Naive thymus-derived CD4-positive, alpha-beta T cell (primary cell): ENCODE results near the gene FMNL2. TPM values are rescaled to one million over a fixed set of nuclear protein-coding genes. Genes with fewer than 3 reads are reported as not detected.

Experiments
- ATAC-seq: fragments of 150-1000 bp; cut with Tn5 transposase; 2 replicates; pipeline ENCODE4 v1.10.0; 2021; ENCODE audit warnings: mild to moderate bottlenecking, moderate library complexity
- CTCF ChIA-PET: fragments of 350-600 bp; sonication (Branson Sonifier 250); formaldehyde crosslinking; loops from one replicate; lab custom pipeline; 2021; ENCODE audit warnings: antibody characterized with exemption; lab: Charles Lee
- POLR2A ChIA-PET: fragments of 350-600 bp; sonication (Branson Sonifier 250); formaldehyde crosslinking; loops from one replicate; lab custom pipeline; 2021; ENCODE audit warnings: antibody characterized with exemption, inconsistent platforms; lab: Charles Lee
- DNase-seq, 9 donors: peaks; one replicate each; pipeline versions ENCODE4 v3.0.0 to v3.0.0-alpha.2; 2020 to 2022; ENCODE audit warnings: mixed read lengths in 1 of 9
- H3K27ac ChIP-seq: one replicate; pipeline ENCODE4 v1.7.0; 2013; ENCODE audit warnings: mild to moderate bottlenecking, low read depth, low read length, moderate library complexity
- H3K27me3 ChIP-seq, 2 donors: one replicate each; pipeline ENCODE4 v1.7.0; 2013; ENCODE audit warnings: low read length in 2 of 2, mild to moderate bottlenecking in 2 of 2, moderate library complexity in 2 of 2; ENCODE audit not compliant: control insufficient read depth in 2 of 2, insufficient read depth in 2 of 2
- H3K36me3 ChIP-seq, 3 experiments: 1 replicate in 2 of 3; 2 replicates in 1 of 3; pipeline ENCODE4 v1.7.0; 2013; ENCODE audit warnings: low read length in 3 of 3, mild to moderate bottlenecking in 3 of 3, moderate library complexity in 1 of 3; ENCODE audit not compliant: insufficient read depth in 3 of 3, control insufficient read depth in 2 of 3
- H3K4me1 ChIP-seq, 2 donors: one replicate each; pipeline ENCODE4 v1.7.0; 2013; ENCODE audit warnings: low read length in 2 of 2, mild to moderate bottlenecking in 2 of 2, moderate library complexity in 1 of 2; ENCODE audit not compliant: control insufficient read depth in 2 of 2, insufficient read depth in 2 of 2
- H3K4me3 ChIP-seq: 2 replicates; pipeline ENCODE4 v1.7.0; 2013; ENCODE audit warnings: mild to moderate bottlenecking, low read length
- H3K9me3 ChIP-seq, 3 experiments: 1 replicate in 2 of 3; 2 replicates in 1 of 3; pipeline ENCODE4 v1.7.0; 2013; ENCODE audit warnings: low read length in 3 of 3; ENCODE audit not compliant: control insufficient read depth in 2 of 3
- H3K27ac Mint-ChIP-seq, 9 donors: one replicate each; pipeline ENCODE4 v1.8.0; 2020 to 2022; ENCODE audit warnings: mixed read lengths in 9 of 9, mild to moderate bottlenecking in 8 of 9, moderate library complexity in 5 of 9, inconsistent platforms in 2 of 9
- H3K27me3 Mint-ChIP-seq, 5 donors: one replicate each; pipeline ENCODE4 v1.8.0; 2021 to 2022; ENCODE audit warnings: mixed read lengths in 5 of 5, mild to moderate bottlenecking in 1 of 5
- H3K36me3 Mint-ChIP-seq, 5 donors: one replicate each; pipeline ENCODE4 v1.8.0; 2020 to 2022; ENCODE audit warnings: mixed read lengths in 5 of 5, mild to moderate bottlenecking in 3 of 5, inconsistent platforms in 1 of 5
- H3K4me1 Mint-ChIP-seq, 7 donors: one replicate each; pipeline ENCODE4 v1.8.0; 2020 to 2022; ENCODE audit warnings: mixed read lengths in 7 of 7, mild to moderate bottlenecking in 3 of 7, inconsistent platforms in 1 of 7
- H3K4me3 Mint-ChIP-seq, 10 donors: one replicate each; pipeline ENCODE4 v1.8.0; 2020 to 2022; ENCODE audit warnings: mild to moderate bottlenecking in 10 of 10, mixed read lengths in 10 of 10, moderate library complexity in 6 of 10, inconsistent platforms in 2 of 10
- H3K9me3 Mint-ChIP-seq, 11 donors: one replicate each; pipeline ENCODE4 v1.8.0; 2020 to 2022; ENCODE audit warnings: mixed read lengths in 11 of 11, mild to moderate bottlenecking in 4 of 11, inconsistent platforms in 1 of 11, moderate library complexity in 1 of 11
- intact Hi-C, 2 donors: fragments of 100-400 bp; cut with micrococcal nuclease; formaldehyde crosslinking; loops; one replicate each; pipeline ENCODE4 v1.15.1; 2023
- polyA plus RNA-seq, 2 donors: library from polyadenylated mRNA; unstranded; fragments of 300-500 nt; fragmentation: Illumina TruSeq; gene quantifications; one replicate each; pipeline ENCODE4 v1.2.3, GENCODE V29; 2021
- total RNA-seq, 6 experiments: library from RNA in 5 of 6; stranded (reverse) in 5 of 6; gene quantifications; 1 replicate in 5 of 6; 2 replicates in 1 of 6; pipeline ENCODE4 v1.2.3 and lab custom pipeline; 2021 to 2026

FMNL2 gene
- total and polyA plus RNA-seq, 7 experiments from 2014 or later, result 0.16 to 2.7 (median 1.2) TPM

- Histone ChIP-seq H3K27ac (no peak overlapping the region), H3K36me3 (no peaks in the 10 kb centered on the region), H3K27me3 (no peaks in the 10 kb centered on the region), H3K9me3 (no peaks in the 10 kb centered on the region), H3K4me3 (no peak overlapping the region), H3K4me1 (no peaks in the 10 kb centered on the region)
- POLR2A ChIA-PET, result no interaction called here
- CTCF ChIA-PET, result no interaction called here
- ATAC-seq (no peak), DNase-seq (no peak)
- peaks cover 16 to 49% (median 32%) of the 10 kb centered on the region in 5 donors for H3K27me3 Mint-ChIP-seq
- peaks cover 0 to 3% (median 0%) of the 10 kb centered on the region in 7 donors for H3K4me1 Mint-ChIP-seq
- H3K4me3 Mint-ChIP-seq, result no peak overlapping the region
- H3K27ac Mint-ChIP-seq, result no peak overlapping the region
- no peaks in the 10 kb centered on the region for H3K36me3 Mint-ChIP-seq
- peaks cover 0 to 7% (median 0%) of the 10 kb centered on the region in 11 donors for H3K9me3 Mint-ChIP-seq
- intact Hi-C loops, result no loop called here
These were observed 159.1 kb downstream of the FMNL2 start for GRCh38 chr2:152493945-152494528.

DNA sequence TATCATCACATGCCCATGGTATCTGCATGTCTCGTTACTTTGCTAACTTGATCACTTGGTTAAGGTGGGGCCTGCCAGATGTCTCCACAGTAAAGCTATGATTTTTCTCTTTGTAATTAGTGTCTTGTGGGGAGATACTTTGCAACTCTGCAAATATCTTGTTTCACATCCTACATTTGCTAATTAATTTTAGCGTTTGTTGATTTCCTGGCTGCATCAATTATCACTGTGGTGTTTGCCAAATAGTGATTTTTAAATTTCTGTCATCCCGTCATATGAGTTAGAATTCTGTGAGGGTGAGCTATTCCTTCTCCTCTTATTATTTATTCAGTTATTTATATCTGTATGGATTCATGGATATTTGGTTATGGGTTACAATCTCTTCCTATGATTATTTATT is 161.4 kb downstream of the FMNL2 start:
- Mint-ChIP-seq H3K9me3 (peaks cover 0 to 7% (median 0%) of the 10 kb centered on the region in 11 donors), H3K27ac (no peak overlapping the region), H3K4me3 (no peak overlapping the region), H3K27me3 (peaks cover 14 to 36% (median 22%) of the 10 kb centered on the region in 5 donors), H3K36me3 (no peaks in the 10 kb centered on the region), H3K4me1 (peaks cover 0 to 3% (median 0%) of the 10 kb centered on the region in 7 donors)
- DNase-seq, result no peak
- ATAC-seq, result no peak
- H3K9me3 ChIP-seq, result no peaks in the 10 kb centered on the region
- H3K27me3 ChIP-seq, result no peaks in the 10 kb centered on the region
- intact Hi-C loops, result no loop called here
- no peak overlapping the region for H3K4me3 ChIP-seq
- H3K4me1 ChIP-seq, result no peaks in the 10 kb centered on the region
- no peak overlapping the region for H3K27ac ChIP-seq
- POLR2A ChIA-PET, result no interaction called here
- no peaks in the 10 kb centered on the region for H3K36me3 ChIP-seq
- CTCF ChIA-PET, result no interaction called here

DNA sequence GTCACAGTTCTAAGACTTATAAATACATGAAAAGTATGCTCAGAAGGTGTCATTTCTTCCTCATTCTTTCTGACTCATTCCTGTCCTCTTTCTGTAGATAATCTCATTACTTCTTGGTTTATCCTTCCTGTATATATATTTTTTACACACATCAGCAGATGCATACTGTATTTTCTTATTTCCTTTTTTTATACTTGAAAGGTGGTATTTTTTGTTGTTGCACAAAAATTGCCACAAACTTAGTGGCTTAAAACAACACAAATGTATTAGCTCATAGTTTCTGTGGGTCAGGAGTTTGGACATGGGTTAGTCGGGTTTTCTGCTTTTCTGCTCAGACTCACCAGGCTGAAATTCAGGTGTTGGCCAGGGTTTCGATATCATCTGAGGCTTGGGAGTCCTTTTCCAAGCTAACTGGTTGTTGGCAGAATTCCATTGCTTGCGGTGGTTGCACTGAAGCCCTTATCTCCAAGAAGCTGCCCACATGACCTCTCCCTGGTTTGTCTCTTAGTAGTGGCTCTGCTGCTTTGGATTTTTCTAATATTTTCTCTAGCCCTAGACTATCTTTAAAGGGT is 162.6 kb downstream of the FMNL2 start:
- no peak overlapping the region for H3K27ac Mint-ChIP-seq
- ChIA-PET CTCF (no interaction called here), POLR2A (no interaction called here)
- peaks cover 7 to 29% (median 23%) of the 10 kb centered on the region in 5 donors for H3K27me3 Mint-ChIP-seq
- no peak overlapping the region for H3K4me3 Mint-ChIP-seq
- Histone ChIP-seq H3K27me3 (no peaks in the 10 kb centered on the region), H3K27ac (no peak overlapping the region), H3K4me3 (no peak overlapping the region), H3K36me3 (no peaks in the 10 kb centered on the region), H3K9me3 (no peaks in the 10 kb centered on the region), H3K4me1 (no peaks in the 10 kb centered on the region)
- intact Hi-C loops, result no loop called here
- H3K9me3 Mint-ChIP-seq, result peaks cover 0 to 7% (median 0%) of the 10 kb centered on the region in 11 donors
- H3K4me1 Mint-ChIP-seq, result peaks cover 0 to 3% (median 0%) of the 10 kb centered on the region in 7 donors
- DNase-seq, result no peak
- peak; percentile 34 for ATAC-seq
- H3K36me3 Mint-ChIP-seq, result no peaks in the 10 kb centered on the region

DNA sequence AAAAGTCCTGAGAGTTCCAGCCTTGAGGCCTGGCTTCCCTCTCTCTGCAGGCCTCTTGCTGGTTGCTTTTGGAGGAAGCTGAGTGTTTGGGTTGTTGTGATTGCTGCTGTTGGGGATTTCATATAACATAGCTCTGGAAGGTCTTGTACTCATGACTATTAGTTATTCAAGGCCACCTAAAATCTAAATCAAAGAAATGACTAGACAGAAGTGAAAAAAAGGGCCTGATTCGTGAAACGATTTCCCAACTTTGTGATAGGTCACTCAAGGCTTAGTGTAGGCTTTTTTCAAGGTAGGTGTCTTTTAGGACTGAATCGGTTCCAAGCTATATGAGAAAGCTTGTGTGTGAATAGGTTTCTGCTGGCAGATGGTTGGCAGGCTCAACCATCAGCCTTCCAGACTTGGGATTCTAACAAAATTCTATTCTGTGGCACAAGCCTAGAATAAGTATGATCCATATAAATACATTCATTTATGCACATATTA is 164.4 kb downstream of the FMNL2 start:
- POLR2A ChIA-PET, result no interaction called here
- H3K4me3 ChIP-seq, result no peak overlapping the region
- Mint-ChIP-seq H3K27ac (no peak overlapping the region), H3K4me1 (peaks cover 0 to 3% (median 0%) of the 10 kb centered on the region in 7 donors), H3K4me3 (no peak overlapping the region), H3K36me3 (peaks cover 0 to 2% (median 0%) of the 10 kb centered on the region in 5 donors), H3K9me3 (peaks cover 0 to 8% (median 0%) of the 10 kb centered on the region in 11 donors), H3K27me3 (peaks cover 7 to 23% (median 16%) of the 10 kb centered on the region in 5 donors)
- no peaks in the 10 kb centered on the region for H3K36me3 ChIP-seq
- no peaks in the 10 kb centered on the region for H3K27me3 ChIP-seq
- intact Hi-C loops, result no loop called here
- H3K27ac ChIP-seq, result no peak overlapping the region
- no peaks in the 10 kb centered on the region for H3K4me1 ChIP-seq
- no peaks in the 10 kb centered on the region for H3K9me3 ChIP-seq
- no peak for DNase-seq
- CTCF ChIA-PET, result no interaction called here
- no peak for ATAC-seq

- intact Hi-C loops, result no loop called here
- DNase-seq, result no peak
These were observed 165.1 kb downstream of the FMNL2 start for GRCh38 chr2:152499896-152500735.

GRCh38 chr2:152500772-152501171 is 165.8 kb downstream of the FMNL2 start:
- peaks cover 0 to 2% (median 0%) of the 10 kb centered on the region in 5 donors for H3K36me3 Mint-ChIP-seq
- CTCF ChIA-PET, result no interaction called here

More at GRCh38 chr2:152499896-152500735, 165.1 kb downstream of the FMNL2 start:
- Histone ChIP-seq H3K27ac (no peak overlapping the region), H3K36me3 (no peaks in the 10 kb centered on the region), H3K27me3 (no peaks in the 10 kb centered on the region), H3K4me3 (no peak overlapping the region), H3K9me3 (no peaks in the 10 kb centered on the region), H3K4me1 (no peaks in the 10 kb centered on the region)
- Mint-ChIP-seq H3K4me3 (peak overlapping the region in 1 of 10 donors; percentile 5), H3K36me3 (peaks cover 0 to 2% (median 0%) of the 10 kb centered on the region in 5 donors), H3K4me1 (peaks cover 0 to 3% (median 0%) of the 10 kb centered on the region in 7 donors), H3K9me3 (peaks cover 0 to 8% (median 0%) of the 10 kb centered on the region in 11 donors), H3K27ac (no peak overlapping the region), H3K27me3 (peaks cover 7 to 23% (median 16%) of the 10 kb centered on the region in 5 donors)
- ChIA-PET POLR2A (no interaction called here), CTCF (no interaction called here)
- ATAC-seq, result no peak

More at GRCh38 chr2:152500772-152501171, 165.8 kb downstream of the FMNL2 start:
- no peak overlapping the region for H3K4me3 ChIP-seq
- ATAC-seq, result no peak
- Mint-ChIP-seq H3K4me3 (no peak overlapping the region), H3K27ac (no peak overlapping the region), H3K4me1 (peaks cover 0 to 3% (median 0%) of the 10 kb centered on the region in 7 donors), H3K9me3 (peaks cover 0 to 8% (median 0%) of the 10 kb centered on the region in 11 donors), H3K27me3 (peaks cover 5 to 20% (median 16%) of the 10 kb centered on the region in 5 donors)
- no peaks in the 10 kb centered on the region for H3K27me3 ChIP-seq
- no peak for DNase-seq
- POLR2A ChIA-PET, result no interaction called here
- no peaks in the 10 kb centered on the region for H3K36me3 ChIP-seq
- H3K27ac ChIP-seq, result no peak overlapping the region
- intact Hi-C loops, result no loop called here
- H3K4me1 ChIP-seq, result no peaks in the 10 kb centered on the region
- H3K9me3 ChIP-seq, result no peaks in the 10 kb centered on the region
